KBM-7 (cell line): ENCODE measurements around the gene DDX21.
A peak's percentile ranks its signal among the peaks of the same experiment; 100 is the strongest.
"Not testable (repeated sequence)": the region's sequence is repeated elsewhere in the genome, so short reads cannot be mapped to it uniquely, and the experiment has no call there.

Experiments
- DNase-seq: peaks from one replicate; pipeline ENCODE4 v3.0.0-alpha.2; 2015
- in situ Hi-C: fragments of 300-500 bp; cut with MboI; formaldehyde crosslinking; loops from 2 replicates; pipeline ENCODE4 v1.14.3; 2020; ENCODE audit warnings: low sequenced_read_pairs, low pct_unique_long_range_greater_than_20kb, mixed read lengths

DDX21 gene

GRCh38 chr10:68955832-68956532, at the start of gene DDX21:
DDX21 (plus strand) TSS chr10:68956170; CDS start chr10:68956226, 56 bp downstream.
- in situ Hi-C loops = no loop called here
- DNase-seq = peak; percentile 94

- no peak for DNase-seq
Measured at GRCh38 chr10:68924593-68924992, 31.4 kb upstream of the DDX21 start.

GRCh38 chr10:68925489-68925888, 30.5 kb upstream of the DDX21 start:
- DNase-seq = no peak
- in situ Hi-C loops = no loop called here

More at GRCh38 chr10:68924593-68924992, 31.4 kb upstream of the DDX21 start:
- in situ Hi-C loops = no loop called here

- in situ Hi-C loops = not testable (repeated sequence)
Measured at GRCh38 chr10:68929157-68929556, 26.8 kb upstream of the DDX21 start.

GRCh38 chr10:68929888-68930287, 26.1 kb upstream of the DDX21 start:
- in situ Hi-C loops, DNase-seq: not testable (repeated sequence)

More at GRCh38 chr10:68929157-68929556, 26.8 kb upstream of the DDX21 start:
- DNase-seq = not testable (repeated sequence)

GRCh38 chr10:68932860-68933259, 23.1 kb upstream of the DDX21 start:
- DNase-seq, in situ Hi-C loops: not testable (repeated sequence)

GRCh38 chr10:68934994-68935393, 21.0 kb upstream of the DDX21 start:
- no peak for DNase-seq
- in situ Hi-C loops = no loop called here

GRCh38 chr10:68938117-68938516, 17.9 kb upstream of the DDX21 start:
- DNase-seq = peak; percentile 15
- in situ Hi-C loops = no loop called here

GRCh38 chr10:68938884-68939283, 17.1 kb upstream of the DDX21 start:
- in situ Hi-C loops = no loop called here
- no peak for DNase-seq

- DNase-seq = not testable (repeated sequence)
Measured at GRCh38 chr10:68940917-68941316, 15.1 kb upstream of the DDX21 start.

GRCh38 chr10:68950598-68950997, 5.4 kb upstream of the DDX21 start:
- in situ Hi-C loops = no loop called here
- no peak for DNase-seq

More at GRCh38 chr10:68940917-68941316, 15.1 kb upstream of the DDX21 start:
- in situ Hi-C loops = not testable (repeated sequence)

GRCh38 chr10:68954904-68955303, 1.1 kb upstream of the DDX21 start:
- no peak for DNase-seq
- in situ Hi-C loops = no loop called here

GRCh38 chr10:68955355-68955831, 577 bp upstream of the DDX21 start:
- no peak for DNase-seq
- in situ Hi-C loops = no loop called here

- in situ Hi-C loops = no loop called here
- no peak for DNase-seq
Measured at GRCh38 chr10:68957284-68957615, 1.3 kb downstream of the DDX21 start.

- in situ Hi-C loops = no loop called here
- peak; percentile 12 for DNase-seq
Measured at GRCh38 chr10:68957654-68958053, 1.7 kb downstream of the DDX21 start.

GRCh38 chr10:68959695-68960527, 3.9 kb downstream of the DDX21 start:
- in situ Hi-C loops = no loop called here
- no peak for DNase-seq

GRCh38 chr10:68963151-68963550, 7.2 kb downstream of the DDX21 start:
- in situ Hi-C loops = no loop called here

GRCh38 chr10:68973975-68974374, 18.0 kb downstream of the DDX21 start:
- no peak for DNase-seq
- in situ Hi-C loops = no loop called here

More at GRCh38 chr10:68963151-68963550, 7.2 kb downstream of the DDX21 start:
- DNase-seq = no peak

GRCh38 chr10:68975936-68976473, 20.0 kb downstream of the DDX21 start:
- in situ Hi-C loops, DNase-seq: not testable (repeated sequence)

- in situ Hi-C loops, DNase-seq: not testable (repeated sequence)
Measured at GRCh38 chr10:68979738-68980137, 23.8 kb downstream of the DDX21 start.
